Hindlimb muscle (tissue), 1 donor: ENCODE results near the gene INSIG1. TPM values are rescaled to one million over a fixed set of nuclear protein-coding genes. Genes with fewer than 3 reads are reported as not detected.

ENCODE experiments used
- DNase-seq: peaks from one replicate; pipeline ENCODE4 v3.0.0-alpha.2; 2013
- polyA plus RNA-seq: library from polyadenylated mRNA; unstranded; fragments of 120-200 nt; gene quantifications from one replicate; pipeline ENCODE4 v1.2.1, GENCODE V29; 2013; ENCODE audit not compliant: insufficient read length

INSIG1 gene
- polyA plus RNA-seq, 1 donor = 21.0 TPM

GRCh38 chr7:155267023-155267422, 30.7 kb upstream of the INSIG1 start:
- DNase-seq = no peak

DNA sequence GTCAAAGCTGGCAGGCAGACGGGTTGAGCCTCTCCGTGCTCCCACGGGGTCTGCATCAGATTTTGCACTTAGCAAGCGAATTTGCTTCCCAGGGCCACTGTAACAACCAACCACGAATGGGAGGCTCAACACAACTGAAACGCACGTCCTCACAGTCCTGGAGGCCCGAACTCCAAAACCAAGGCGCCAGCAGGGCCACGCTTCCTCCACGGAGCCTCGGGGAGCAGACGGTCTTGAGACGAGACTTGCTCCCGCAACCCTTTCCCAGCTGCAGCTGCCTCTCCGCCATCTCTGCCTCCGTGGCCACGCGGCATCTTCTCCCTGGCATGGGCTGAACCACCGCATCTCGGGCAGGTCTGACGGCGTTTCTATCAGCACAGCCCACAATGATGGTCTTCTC, 30.2 kb upstream of the INSIG1 start:
- DNase-seq = no peak

DNA sequence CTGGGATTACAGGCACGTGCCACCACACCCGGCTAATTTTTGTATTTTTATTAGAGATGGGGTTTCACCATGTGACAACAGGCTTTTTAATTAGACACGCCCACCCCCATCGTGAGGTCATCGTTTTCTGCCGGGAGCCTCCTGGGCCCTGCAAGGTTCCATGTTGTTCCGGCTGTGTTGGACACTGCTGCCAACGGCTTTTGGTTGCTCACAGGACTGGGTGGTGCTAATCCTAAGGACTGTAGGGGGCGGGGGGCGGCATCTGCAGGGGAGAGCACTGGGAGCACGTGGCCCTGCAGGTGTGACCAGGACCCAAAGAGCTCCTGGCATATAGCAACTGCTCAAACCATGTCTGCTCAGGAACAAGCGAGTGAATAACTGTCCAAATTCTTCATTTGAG, 29.5 kb upstream of the INSIG1 start:
- no peak for DNase-seq

- DNase-seq = no peak
These were observed 28.6 kb upstream of the INSIG1 start for GRCh38 chr7:155268921-155269650.

- no peak for DNase-seq
These were observed 27.7 kb upstream of the INSIG1 start for GRCh38 chr7:155269766-155270585.

DNA sequence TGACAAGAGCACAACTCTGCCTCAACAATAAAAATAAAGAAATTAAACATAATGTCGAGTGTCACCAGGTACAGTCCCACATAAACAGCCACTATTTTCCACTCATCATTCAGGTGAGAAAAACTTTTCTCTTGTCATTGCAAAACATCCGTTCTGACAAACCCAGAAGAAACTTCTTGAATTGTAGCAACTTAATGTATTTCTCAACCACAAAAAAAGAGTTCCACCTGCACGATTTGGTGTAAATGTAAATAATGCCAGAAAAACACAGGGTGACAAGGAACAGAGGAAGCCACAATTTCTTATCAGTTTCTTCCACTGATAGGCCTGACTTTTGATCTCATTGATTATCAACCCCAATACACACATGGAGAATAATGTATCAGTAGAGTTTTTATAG, 26.8 kb upstream of the INSIG1 start:
- DNase-seq = no peak

GRCh38 chr7:155274633-155275355, 22.9 kb upstream of the INSIG1 start:
- DNase-seq = peak; percentile 34

DNA sequence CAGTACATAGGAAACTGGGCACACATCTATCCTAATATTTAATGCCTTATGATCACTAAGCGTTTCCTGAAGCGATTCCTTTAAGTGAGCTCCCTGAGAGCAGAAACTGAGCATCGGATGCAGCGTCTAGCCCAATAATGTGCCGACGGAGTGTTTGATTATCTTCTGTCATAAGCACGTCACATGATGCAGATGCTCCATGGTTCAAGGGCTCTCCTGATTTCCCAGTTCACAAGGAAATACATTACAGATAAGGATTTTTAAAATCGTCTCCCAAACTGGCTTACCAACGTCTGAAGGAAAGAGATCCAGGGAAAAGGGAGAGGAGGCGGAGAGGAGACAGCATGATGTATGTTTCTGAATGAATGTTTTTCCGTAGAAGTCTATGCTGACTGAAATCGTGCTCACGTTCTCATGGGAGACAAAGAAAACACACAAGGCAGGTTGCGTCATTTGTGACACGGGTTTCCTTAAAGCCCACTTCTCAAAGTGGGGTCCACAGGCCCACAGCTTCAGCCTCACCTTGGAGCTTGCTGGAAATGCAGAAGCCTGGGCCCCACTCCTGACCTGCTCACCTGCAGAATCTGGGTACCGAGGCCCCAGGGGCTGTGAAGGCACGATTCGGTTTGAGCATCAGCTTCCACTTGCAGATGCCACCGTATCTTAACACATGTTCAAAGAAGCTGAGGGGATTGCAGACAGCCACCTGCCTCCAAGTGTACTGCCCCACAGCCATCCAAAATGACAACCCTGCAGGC, 21.5 kb upstream of the INSIG1 start:
- no peak for DNase-seq

DNA sequence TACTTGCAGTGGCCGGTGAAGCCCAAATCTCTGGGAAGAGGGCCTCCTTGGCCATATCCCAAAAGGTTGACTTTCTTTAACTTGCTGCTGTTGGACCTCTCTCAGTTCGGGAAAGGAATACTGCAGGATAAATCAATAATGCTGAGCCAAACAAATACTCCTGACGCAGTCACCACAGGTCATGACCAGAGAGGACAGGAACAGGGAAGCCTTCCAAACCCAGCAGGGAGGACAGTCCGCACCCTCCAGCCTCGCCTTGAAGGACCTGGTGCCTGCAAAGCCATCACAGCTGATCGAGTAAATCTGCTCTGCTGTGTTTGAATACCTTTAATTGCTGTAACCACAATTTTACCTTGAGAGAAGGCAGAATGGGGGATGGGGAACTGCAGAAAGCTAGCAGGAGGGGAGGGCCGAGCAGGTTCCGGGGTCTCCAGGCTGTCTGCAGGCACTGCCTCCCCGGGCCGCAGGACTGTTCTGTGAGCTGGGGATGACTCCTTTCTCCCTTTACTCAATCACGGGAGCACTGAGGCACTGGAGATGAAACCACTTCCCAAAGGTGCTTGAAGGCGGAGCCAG, 20.8 kb upstream of the INSIG1 start:
- no peak for DNase-seq

- no peak for DNase-seq
These were observed 20.2 kb upstream of the INSIG1 start for GRCh38 chr7:155277385-155277994.

- no peak for DNase-seq
These were observed 18.8 kb upstream of the INSIG1 start for GRCh38 chr7:155278921-155279320.

DNA sequence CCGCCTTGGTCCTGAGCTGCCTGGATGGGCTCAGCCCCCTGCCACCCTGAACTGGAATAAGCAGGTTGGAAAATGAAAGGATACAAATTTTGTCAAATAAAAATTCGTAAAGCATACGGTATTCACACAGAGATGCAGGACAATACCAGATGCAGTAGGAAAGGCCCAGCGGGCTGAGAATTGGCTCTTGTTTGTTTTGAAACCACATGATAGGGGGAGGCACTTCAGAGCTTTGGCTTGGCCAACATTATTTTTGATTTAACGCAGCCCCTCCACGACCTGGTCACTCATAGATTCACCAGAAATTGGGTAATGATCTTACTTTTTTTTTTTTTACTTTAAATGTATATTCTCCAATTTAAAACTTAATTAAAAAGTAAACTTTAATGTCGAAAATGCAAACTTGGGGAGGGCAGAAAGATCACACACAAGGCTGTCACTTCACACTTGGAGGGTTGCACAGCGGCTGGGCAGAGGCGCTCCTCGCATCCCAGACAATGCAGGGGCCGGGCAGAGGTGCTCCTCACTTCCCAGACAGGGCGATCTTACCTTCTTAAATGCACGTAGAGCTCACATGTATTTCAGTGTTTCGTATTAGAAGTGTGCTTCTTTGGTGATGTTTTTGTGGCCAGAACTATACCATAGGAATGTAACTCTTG, 17.8 kb upstream of the INSIG1 start:
- DNase-seq = no peak

DNA sequence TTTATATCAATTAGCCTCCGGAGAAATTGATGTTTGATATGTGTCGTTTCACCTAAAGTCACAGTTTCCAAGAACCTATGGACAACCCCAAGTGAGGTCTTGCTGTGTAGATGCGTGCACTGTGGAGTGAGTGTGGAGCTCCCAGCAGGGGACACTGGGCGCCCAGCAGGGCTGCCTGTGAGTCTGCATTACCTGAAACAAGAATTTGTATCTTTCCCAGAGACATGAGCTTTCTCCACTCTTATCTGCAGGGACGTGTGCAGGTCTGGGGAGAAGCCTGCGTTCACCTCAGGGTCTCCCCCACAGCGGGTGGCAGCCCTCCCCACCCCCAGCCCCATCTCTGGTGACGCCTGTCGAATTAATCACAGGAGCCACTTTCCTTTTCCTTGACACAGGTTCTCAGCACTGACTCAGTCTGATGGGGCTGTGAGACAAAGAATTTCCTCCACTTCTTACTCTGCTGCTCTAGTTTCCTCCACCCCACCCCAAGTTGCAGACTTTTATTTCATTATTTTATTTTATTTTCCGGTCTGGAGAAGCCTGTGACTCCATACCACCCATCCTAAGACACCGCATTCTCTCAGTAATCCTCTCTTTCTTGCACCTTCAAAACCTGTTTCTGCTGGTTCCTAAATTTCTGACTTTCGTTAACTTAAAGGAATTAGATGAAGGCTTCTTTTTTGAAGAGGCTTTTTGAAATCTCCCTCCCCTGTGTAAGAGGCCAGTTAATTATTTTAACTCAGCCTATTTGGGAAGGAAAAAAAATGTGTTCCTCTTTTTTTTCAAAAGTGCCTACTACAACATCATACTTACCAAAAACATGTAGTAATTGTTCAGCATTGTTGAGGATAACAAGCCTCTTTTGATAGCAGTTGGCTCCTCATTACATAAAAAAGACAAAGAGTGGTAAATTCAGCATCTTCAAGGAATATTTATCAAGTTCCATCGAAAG, 17.0 kb upstream of the INSIG1 start:
- DNase-seq = no peak

GRCh38 chr7:155281398-155281969, 16.2 kb upstream of the INSIG1 start:
- no peak for DNase-seq

DNA sequence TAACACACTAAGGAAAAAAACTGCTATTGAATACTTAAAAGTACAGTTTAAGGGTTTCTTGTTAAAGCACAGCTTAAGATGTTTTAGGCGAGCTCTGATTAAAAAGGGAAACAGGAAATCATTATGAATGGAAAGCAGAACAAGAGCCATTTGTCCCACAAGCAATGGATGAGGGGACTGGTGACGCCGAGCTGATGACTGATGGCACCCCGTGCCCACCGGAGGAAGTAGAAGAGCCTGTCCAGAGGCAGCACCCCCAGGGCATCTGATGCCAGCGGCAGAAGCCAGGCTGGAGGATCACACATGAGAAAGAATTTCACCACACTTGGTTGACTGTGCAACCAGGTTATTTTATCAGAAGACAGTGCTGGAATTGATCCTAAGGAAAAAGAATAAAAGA, 15.0 kb upstream of the INSIG1 start:
- no peak for DNase-seq

GRCh38 chr7:155283565-155284194, 14.0 kb upstream of the INSIG1 start:
- no peak for DNase-seq

- DNase-seq = no peak
These were observed 13.0 kb upstream of the INSIG1 start for GRCh38 chr7:155284496-155285274.

DNA sequence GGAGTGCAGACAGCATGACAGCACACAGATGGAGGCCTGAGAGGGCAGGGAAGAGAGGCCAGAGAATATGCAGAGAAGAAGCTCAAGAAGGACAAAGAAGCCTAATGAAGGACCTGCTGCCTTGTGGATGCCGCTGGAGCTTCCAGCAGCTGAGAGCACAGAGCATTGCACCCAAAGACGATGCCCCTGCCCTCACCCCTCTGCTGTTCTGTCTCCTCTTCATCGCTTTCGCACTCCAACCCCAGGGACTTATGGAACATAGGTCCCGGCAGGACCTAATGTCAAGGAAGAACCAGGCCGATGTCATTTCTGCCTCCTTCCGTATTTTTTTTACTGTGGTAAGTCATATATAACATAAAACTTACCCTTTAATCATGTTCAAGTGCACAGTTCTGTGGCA, 12.3 kb upstream of the INSIG1 start:
- no peak for DNase-seq
